HK-2 (cell line): ENCODE data around the gene GFI1.
A peak's percentile ranks its signal among the peaks of the same experiment; 100 is the strongest.
"Not testable (repeated sequence)": the region's sequence is repeated elsewhere in the genome, so short reads cannot be mapped to it uniquely, and the experiment has no call there.

Experiments used
- DNase-seq: peaks from one replicate; pipeline ENCODE4 v3.0.0-alpha.2; 2018; ENCODE audit not compliant: unreplicated experiment

GFI1 gene

GRCh38 chr1:92486251-92487077 lies at the start of gene GFI1:
GFI1 (minus strand) TSS chr1:92486925; CDS start chr1:92483487, 3,438 bp downstream.
- DNase-seq: peak; percentile 7

GRCh38 chr1:92532371-92532770 lies 45.6 kb upstream of the GFI1 start:
- DNase-seq: not testable (repeated sequence)

GRCh38 chr1:92531939-92532338 lies 45.2 kb upstream of the GFI1 start:
- DNase-seq: not testable (repeated sequence)

- DNase-seq: no peak
Observed at GRCh38 chr1:92527670-92528069, 40.9 kb upstream of the GFI1 start.

GRCh38 chr1:92524944-92525590 lies 38.3 kb upstream of the GFI1 start:
- not testable (repeated sequence) for DNase-seq

- DNase-seq: no peak
Observed at GRCh38 chr1:92519043-92519442, 32.3 kb upstream of the GFI1 start.

- no peak for DNase-seq
Observed at GRCh38 chr1:92516574-92516973, 29.8 kb upstream of the GFI1 start.

GRCh38 chr1:92515796-92516201 lies 29.1 kb upstream of the GFI1 start:
- no peak for DNase-seq

GRCh38 chr1:92511541-92511940 lies 24.8 kb upstream of the GFI1 start:
- DNase-seq: no peak

- no peak for DNase-seq
Observed at GRCh38 chr1:92509619-92510018, 22.9 kb upstream of the GFI1 start.

GRCh38 chr1:92505015-92505692 lies 18.4 kb upstream of the GFI1 start:
- no peak for DNase-seq

GRCh38 chr1:92504291-92505014 lies 17.7 kb upstream of the GFI1 start:
- no peak for DNase-seq

GRCh38 chr1:92503926-92504285 lies 17.2 kb upstream of the GFI1 start:
- no peak for DNase-seq

GRCh38 chr1:92503043-92503925 lies 16.6 kb upstream of the GFI1 start:
- DNase-seq: no peak

- no peak for DNase-seq
Observed at GRCh38 chr1:92502247-92502646, 15.5 kb upstream of the GFI1 start.

GRCh38 chr1:92500552-92500951 lies 13.8 kb upstream of the GFI1 start:
- DNase-seq: no peak

GRCh38 chr1:92495392-92496063 lies 8.8 kb upstream of the GFI1 start:
- no peak for DNase-seq

- no peak for DNase-seq
Observed at GRCh38 chr1:92494485-92495141, 7.9 kb upstream of the GFI1 start.

GRCh38 chr1:92493139-92493538 lies 6.4 kb upstream of the GFI1 start:
- no peak for DNase-seq

GRCh38 chr1:92488832-92489231 lies 2.1 kb upstream of the GFI1 start:
- no peak for DNase-seq
